ENCODE measurements around the gene TNIP1.

The TNIP1 gene

DNA sequence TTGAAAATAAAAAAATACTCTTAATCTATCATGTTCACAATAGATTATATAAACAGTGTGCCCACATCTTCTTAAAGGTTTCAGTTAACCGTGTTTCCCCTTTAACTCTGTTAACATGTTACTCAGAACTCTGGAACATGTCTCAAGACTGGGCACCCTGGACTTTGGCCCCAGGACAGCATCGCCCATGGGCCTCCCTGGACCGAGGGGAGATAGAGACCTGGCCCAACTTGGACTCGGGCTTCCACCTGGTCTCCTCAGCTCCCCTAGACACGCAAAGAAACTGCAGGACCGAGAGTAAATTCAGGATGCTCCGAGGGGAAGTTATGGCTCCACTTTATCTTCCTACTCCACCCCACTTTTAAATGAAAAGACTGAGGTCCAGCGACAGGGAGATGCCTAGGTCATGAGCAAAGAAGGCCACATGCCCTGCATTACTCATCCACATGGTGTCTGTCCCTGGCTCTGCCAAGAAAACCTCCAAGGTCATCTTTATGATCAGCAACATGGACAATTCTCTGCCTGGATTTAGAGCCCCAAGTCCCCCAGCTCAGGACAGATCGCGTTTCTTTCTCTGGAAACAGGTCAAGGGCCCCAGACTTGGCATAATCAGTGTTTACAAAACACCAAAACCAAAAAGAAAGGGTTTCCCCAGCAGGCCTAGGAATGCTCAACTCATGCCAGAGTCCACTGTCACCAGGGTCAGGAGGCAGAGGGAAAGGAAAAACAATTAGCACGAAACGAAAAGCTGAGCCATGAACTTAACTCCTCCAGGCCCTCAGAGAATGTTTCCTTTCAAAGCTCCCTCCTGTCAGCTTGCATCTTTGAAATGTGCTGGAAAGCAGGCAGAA lies 43.0 kb downstream of the TNIP1 start:
- no peak for DNase-seq

DNA sequence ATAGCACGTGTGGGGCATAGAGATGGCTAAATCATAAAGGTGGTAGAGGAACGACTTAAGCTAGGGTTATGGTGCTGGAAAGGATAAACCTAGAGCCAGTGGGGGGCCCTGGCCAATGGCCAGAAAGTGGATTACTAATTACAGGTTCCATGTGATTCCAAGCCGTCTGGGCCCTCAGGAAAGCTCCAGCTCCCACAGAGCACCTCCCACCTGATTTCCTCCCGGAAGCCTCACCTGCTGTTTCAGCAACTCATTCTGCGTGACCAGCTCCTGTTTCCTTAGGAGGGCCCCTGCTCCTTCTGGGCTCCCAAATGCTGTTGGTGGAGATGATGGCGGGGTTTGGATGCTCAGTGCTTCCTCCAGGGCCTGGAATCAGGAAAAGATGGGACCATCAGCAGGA lies 44.3 kb downstream of the TNIP1 start:
- no peak for DNase-seq

DNA sequence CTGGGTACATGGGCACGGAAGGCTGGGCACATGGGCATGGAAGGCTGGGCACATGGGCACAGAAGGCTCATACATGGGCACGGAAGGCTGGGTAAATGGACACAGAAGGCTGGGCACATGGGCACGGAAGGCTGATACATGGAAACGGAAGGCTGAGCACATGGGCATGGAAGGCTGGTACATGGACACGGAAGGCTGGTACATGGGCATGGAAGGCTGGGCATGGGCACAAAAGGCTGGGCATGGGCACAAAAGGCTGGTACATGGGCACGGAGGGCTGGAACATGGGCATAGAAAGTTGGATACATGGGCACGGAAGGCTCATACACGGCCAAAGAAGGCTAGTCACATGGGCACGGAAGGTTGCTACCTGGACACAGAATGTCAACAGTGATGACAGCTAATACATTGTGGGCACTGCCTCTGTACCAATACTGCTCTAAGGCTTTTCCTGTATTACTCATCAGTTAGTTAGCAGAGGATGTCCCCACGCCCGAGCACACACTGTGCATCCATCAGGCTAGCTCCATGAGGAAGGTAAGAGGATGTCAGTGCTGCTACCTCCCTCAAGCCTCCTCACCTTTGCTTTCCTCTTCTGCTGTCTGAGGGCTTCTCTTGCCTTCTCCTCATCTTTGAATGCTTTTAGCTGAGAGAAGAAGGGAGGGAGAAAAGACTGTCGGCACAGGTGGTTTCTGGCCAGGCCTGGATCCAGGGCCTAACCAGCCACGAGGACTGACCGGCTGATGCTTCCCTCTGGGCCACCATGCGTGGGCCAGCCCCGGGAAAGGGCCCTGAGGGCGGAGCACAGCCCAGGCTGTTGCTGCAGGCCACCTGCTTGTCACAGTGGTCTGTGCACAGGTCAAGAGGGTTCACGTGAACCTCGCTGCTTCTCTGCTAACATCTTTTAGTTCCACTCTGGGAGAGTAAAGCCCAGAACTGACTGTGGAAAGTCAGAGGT lies 46.1 kb downstream of the TNIP1 start:
- no peak for DNase-seq

DNA sequence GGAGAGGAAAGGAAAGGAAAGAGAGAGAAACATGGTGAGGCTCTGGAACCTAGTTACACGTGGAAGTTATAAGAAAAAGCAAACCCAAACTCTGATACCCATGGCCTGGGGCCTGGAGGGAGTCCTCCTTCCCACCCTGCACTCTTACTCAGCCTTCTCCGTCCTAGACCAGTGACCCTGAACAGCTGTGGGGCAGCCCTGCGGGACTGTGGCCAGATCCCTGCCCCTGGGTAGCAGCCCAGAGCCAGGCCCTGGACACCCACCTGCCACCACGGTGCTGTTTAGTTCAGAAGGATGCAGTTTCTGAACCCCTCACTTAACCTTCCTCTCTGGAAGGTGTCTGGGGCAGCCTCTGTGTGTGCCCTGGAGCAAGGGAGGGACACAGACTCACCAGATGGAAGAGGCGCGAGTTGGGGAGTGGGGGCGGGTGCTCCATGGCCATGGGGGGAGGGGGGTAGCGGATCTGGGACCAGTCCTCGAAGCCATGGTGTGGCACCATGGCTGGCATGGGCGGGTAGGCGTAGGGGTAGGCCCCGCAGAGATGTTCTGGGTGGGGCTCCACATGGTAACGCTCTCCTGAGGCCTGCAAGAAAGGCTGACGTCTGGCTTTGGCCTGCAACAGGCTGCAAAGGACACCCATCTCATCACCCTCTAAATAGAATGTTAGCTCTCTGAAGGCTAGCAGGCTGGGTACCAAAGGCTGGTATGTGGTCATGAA lies 47.5 kb downstream of the TNIP1 start:
- DNase-seq = no peak

DNA sequence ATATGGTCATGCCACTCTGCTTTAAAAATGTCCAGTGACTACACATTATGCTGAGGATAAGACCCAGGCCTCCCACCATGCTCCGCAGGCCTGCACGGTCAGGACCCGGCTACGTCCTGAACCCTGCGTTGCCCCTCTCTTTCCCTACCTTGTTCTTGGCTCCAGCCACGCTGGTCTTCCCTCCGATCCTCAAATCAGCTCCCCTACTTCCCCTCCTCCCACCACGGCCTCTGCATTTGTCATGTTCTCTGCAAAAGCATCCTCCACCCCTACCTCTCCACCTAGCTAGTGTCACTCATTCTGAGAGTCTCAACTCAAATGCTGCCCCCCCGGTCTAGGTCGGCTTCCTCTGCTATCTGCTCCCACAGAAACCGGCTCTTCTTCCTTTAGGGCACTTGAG lies 49.3 kb downstream of the TNIP1 start:
- DNase-seq = no peak

DNA sequence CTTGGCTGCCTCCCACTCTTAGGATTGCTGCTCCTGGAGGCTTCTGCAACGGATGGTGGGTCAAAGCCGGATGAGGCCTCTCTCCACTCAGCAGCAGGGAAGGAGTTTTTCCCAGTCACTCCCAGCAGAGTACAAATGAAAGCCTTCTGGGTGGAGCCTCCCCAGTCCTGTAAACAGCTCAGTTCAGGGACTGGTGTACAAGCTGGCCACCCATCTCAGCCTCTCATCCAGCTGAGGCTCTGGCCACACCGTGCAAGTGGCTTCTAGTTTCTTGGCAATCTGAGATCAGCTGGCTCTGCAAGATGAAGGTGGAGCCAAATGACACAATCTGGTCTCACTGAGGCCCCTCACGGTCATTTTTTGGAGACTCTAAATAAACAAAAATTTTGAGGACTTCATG lies 50.5 kb downstream of the TNIP1 start:
- no peak for DNase-seq

DNA sequence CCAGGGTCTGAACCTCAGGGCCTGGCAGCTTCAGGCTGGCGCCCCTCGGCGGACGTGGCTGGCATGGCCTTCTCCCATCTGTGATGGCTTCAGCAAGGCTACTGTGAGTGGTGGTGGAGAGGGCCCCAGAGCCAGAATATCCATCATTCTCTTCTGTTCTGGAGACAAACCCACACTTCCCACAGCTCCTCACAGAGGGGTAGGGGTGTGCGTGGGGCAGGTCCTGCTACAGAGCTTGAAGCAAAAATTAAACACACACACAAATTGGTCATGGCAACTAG lies 50.8 kb downstream of the TNIP1 start:
- DNase-seq = no peak

DNA sequence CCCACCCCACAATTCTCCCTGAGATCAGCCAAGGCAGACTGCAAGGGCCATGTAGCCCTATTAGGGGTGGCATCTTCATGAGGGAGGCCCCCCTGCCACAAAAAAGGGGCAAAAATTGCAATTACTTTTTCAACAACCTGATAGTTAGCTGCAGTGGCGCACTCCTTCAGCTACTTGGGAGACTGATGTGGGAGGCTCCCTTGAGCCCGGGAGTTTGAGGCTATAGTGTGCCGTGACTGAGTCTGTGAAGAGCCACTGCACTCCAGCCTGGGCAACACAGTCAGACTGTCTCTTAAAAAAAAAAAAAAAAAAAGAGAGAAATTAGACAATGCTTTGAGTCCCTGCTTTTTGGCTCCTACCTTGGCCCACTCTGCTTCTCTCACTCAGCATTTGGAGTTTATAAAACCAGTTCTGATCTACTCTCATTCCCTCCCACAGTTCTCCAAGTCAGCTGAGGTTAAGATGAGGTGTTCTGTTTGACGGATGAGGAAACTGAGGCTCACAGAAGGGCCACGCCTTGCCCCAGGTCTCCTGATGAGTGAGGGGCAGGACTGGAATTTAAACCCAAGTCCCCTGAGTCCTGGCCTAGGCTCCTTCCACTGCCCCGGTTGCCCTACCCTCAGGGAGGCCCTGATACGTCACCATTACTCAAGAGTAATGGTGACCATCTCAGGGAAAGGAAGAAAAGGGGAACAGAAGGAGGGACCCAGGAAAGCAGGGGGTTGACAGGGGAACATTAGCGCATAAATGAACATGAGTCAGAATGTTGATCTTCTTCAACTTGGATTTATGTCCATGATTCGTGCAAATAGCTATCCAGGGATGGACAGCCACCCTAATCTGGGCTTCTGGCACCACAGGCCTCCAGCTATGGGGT lies 51.4 kb downstream of the TNIP1 start:
- DNase-seq = no peak

DNA sequence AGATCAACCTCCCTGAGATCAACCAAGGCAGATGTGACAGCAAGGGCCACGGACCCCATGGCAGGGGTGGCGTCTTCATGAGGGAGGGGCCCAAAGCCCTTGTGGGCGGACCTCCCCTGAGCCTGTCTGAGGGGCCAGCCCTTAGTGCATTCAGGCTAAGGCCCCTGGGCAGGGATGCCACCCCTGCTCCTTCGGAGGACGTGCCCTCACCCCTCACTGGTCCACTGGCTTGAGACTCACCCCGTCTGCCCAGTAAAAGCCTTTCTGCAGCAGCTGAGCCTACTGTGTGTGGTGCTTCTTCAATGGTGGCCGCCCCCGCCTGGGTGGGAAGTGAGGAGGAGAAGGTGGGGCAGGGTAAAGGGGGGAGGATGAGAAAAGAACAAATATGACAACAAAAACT lies 52.1 kb downstream of the TNIP1 start:
- DNase-seq = no peak

DNA sequence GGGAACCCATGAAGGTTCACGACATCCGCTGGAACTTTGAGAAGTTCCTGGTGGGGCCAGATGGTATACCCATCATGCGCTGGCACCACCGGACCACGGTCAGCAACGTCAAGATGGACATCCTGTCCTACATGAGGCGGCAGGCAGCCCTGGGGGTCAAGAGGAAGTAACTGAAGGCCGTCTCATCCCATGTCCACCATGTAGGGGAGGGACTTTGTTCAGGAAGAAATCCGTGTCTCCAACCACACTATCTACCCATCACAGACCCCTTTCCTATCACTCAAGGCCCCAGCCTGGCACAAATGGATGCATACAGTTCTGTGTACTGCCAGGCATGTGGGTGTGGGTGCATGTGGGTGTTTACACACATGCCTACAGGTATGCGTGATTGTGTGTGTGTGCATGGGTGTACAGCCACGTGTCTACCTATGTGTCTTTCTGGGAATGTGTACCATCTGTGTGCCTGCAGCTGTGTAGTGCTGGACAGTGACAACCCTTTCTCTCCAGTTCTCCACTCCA lies 52.8 kb downstream of the TNIP1 start:
- no peak for DNase-seq

DNA sequence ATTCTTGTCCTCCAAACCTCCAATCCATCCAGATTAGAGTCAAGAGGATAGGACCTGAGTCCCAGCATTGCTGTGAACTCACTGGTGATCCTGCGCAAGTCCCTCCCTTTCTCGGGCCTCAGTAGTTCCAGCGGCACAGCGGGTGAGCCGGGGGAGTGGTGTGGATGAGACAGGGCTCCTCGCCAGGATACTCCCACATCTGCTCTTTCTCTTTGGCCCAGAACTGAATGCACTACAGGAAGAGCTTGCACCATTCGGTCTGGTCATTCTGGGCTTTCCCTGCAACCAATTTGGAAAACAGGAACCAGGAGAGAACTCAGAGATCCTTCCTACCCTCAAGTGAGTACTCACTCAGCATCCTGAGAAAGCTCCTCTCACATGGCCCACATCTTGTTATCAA lies 54.2 kb downstream of the TNIP1 start:
- no peak for DNase-seq

DNA sequence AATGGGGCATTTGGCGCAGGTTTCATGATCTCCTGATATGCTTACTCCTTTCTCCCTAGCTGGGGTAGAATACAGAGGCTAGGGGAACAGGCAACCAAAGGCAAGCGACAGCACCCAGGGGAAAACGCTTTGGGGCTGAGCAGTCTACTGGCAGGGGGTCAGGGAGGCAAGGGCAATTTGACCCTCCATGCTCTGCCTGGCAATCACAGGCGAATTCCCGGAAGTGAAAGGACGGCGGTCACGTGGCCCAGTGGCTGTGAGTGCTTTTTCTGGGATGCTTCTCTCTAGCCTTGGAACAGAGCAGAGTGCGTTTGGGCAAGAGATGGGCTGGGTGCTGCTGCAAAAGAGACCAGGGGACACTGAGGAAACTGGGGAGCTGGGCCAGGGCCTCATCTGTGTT lies 54.7 kb downstream of the TNIP1 start:
- DNase-seq = no peak

DNA sequence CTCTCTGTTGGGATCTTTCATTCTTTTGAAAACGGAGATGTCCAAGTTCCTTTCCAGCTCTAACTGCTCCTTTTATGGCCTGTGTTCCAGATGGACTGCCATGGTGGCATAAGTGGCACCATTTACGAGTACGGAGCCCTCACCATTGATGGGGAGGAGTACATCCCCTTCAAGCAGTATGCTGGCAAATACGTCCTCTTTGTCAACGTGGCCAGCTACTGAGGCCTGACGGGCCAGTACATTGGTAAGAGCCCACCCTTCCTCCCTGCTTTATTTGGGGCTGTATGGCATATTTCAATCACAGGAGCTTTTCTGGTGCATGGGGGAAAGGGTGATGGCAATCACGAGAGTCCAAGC lies 55.6 kb downstream of the TNIP1 start:
- no peak for DNase-seq

DNA sequence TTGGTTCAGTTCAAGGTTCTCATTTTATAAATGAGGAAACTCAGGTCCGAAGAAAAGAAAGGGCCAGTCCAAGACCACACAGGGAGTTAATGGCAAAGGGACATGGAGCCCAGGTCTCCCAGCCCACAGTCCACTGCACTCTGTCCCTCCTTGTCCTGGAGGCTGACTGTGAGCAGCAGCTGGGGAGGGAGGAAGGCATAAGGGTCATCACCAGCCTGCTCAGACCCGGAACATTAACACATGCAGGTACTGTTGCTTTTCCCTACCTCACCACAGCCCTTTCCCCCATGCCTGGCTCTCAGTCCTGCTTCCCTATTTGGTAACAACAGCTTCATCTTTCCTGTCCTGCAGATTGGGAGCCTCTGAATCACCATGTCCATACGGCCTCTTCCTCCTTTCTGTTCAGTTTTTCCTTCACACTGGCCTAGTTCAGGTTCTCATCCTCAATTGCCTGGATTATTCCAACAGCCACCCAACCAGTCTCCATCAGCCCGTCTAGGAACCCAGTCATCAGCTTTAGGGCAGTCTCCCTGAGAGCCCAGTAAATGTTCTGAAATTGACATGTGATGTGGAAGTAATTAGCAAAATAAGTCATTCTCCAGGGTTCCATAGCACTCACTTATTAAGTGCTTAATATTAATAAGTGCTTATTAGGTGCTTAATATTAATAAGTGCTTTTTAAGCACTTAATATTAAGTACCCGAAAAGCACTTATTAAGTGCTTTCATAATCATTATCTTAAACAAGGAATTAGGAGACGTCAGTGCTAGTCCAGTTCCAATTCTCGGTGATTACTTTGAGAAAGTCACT lies 56.2 kb downstream of the TNIP1 start:
- no peak for DNase-seq

DNA sequence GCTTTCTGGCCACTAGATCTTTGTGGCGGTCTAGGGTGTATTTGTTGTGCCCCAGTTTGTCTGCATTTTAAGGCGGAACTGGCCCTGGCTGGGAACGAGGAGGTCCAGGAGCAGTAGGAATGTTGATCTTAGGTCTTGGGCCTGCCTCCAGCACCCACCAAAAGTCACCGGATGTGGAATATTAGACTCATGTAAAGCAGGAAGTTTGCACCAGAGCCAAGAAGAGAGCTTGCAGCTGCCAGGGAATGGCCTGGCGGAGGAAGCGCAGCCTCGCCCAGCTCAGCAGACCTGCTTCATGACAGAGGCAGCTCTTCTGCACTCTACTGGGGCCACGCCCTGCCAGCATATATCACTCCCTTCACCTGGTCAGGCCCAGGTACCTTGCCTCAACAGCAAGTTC lies 57.2 kb downstream of the TNIP1 start:
- DNase-seq = no peak

DNA sequence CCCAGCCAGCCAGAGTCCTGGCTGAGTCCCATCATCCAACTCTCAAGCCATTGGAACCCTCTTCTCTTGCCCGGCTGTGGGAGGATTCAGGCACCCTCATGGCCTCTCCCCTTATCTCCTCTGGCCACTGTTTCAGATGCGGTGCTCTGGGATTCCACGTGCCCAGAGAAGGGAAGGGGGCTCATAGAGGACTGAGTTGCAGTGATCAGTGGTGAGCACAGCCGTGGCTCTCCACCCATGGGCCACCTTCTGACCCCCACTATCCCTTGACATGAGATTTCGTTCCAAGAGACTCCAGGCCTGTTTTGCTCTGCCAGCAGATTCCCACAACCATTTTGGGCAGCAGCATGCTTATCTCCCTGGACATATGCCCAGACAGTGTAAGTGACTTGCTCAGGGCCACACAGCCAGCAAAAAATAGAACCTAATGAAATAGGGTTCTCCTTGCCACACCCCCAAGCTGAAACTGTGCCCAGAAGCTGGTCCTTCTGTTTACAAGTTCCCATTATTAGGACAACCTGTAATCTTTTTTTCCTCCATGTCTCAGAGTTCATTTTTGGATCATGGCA lies 57.7 kb downstream of the TNIP1 start:
- DNase-seq = no peak

DNA sequence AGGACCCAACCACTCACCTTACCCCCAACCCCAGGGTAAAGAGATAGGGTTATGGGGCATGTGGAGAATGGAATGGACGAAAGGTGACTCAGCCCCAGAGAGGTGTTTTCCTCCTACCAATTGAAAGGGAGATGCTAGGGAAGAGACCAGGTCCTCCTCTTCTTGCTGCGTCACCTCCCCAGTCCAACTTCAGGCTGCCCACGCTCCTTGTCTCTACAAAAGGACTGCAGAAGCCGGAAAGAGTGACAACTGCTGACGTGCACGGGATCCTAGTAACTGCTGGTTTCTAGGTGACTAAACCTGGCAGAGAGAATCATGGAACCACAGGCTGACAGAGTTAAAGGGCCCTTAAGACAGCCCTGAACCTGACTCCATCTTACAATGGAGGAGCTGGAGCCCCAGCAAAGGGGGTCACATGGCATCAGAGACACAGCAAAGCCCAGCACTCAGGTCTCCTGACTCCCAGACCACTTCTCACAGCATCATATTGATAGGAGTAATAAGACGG lies 58.3 kb downstream of the TNIP1 start:
- no peak for DNase-seq

DNA sequence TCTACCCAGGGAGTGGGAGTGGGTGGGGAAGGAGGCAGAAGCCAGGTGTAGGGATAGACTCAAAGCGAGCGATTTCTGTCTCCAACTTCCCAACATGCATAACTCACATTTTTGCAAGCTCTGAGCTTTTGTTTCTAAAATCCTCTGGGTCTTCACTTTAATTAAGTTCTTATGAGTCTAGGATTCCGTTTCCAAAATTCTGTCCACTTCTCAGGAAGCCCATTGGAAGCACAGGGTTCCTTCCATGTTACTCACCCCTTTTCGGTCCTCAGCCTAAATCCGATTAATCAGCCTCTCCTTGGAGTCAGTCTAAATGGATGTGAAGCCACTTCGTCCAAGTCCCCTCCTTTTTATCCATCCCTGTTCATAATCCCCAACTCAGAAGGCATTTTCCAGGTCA lies 59.1 kb downstream of the TNIP1 start:
- DNase-seq = no peak

DNA sequence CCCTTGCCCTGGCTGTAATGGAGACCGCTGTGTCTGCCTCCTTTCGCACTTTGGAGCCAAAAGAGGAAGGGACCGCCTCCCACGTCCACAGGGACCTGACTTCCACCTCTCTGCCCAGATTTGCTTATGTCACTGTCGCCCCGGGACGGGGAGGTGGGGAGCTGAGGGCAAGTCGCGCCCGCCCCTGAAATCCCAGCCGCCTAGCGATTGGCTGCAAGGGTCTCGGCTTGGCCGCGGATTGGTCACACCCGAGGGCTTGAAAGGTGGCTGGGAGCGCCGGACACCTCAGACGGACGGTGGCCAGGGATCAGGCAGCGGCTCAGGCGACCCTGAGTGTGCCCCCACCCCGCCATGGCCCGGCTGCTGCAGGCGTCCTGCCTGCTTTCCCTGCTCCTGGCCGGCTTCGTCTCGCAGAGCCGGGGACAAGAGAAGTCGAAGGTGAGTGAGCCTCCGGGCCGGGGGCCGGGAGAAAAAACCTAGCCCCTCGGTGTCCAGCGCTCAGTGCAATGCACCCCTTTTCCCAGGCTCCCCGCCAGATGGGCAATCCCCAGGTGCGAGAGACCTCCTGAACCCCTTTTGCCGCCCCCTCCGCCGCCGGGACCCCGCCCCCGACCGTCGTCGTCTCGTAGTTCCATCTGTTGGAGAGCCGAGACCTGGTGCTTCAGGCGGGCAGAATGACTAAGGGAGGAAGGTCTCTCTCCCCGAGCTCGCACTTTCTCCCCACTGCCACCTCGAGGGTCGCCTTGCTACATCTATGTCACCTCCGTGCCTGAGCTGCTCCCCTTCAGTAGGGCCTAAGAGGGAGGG lies 60.3 kb downstream of the TNIP1 start, which contains the start of gene GPX3:
TSS of gene GPX3 (plus strand) at position 288 of the 807 bp plus-strand sequence. CDS start at position 352, 64 bp downstream.
- DNase-seq = no peak

DNA sequence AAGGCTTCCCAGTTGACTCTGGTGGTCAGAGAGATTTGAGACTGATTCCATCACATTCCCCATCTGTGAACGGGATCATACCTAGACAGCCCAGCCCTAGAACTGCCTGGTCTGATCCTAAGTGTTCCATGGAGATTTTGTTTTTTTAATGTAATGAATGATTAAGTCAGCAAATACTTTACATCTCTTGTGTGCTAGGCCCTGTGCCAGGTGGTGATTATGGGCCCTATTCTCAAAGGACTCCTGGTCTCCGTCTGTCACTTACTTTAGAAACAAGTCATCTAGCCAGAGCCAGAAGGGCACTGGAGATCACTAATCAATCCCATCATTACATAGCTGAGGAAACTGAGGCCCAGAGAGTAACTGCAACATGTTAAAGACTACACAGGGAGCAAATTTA lies 61.5 kb downstream of the TNIP1 start:
- no peak for DNase-seq
